SK-N-SH treated with all-trans-retinoic acid at 6 μM for 48 hours (cell line): ENCODE results near the gene MATR3.

Experiments
- ATAC-seq: fragments of 200-7000 bp; cut with Tn5 transposase; 3 replicates; pipeline ENCODE4 v1.9.1; 2020; ENCODE audit warnings: mild to moderate bottlenecking, moderate library complexity
- ARNTL ChIP-seq: fragments of 450-650 bp; formaldehyde crosslinking; IDR thresholded peaks from 2 replicates; pipeline ENCODE4 v1.5.0; 2020; ENCODE audit warnings: low read depth, mild to moderate bottlenecking, moderate library complexity, borderline replicate concordance
- BACH2 ChIP-seq: fragments of 250-450 bp; sonication (Bioruptor Pico); IDR thresholded peaks from 2 replicates; pipeline ENCODE4 v1.9.0; 2021; ENCODE audit warnings: mild to moderate bottlenecking, borderline replicate concordance
- CREB5 ChIP-seq: fragments of 250-450 bp; sonication (Bioruptor Pico); IDR thresholded peaks from 2 replicates; pipeline ENCODE4 v1.5.1; 2020; ENCODE audit warnings: low read depth, mild to moderate bottlenecking, moderate library complexity
- CSDC2 ChIP-seq: fragments of 250-450 bp; sonication (Bioruptor Pico); IDR thresholded peaks from 2 replicates; pipeline ENCODE4 v1.5.0; 2020; ENCODE audit warnings: mild to moderate bottlenecking, moderate library complexity
- ESRRG ChIP-seq: fragments of 250-450 bp; sonication (Bioruptor Pico); IDR thresholded peaks from 2 replicates; pipeline ENCODE4 v1.6.1; 2021; ENCODE audit warnings: mild to moderate bottlenecking
- GLIS3 ChIP-seq: fragments of 250-450 bp; sonication (Bioruptor Pico); IDR thresholded peaks from 2 replicates; pipeline ENCODE4 v1.5.0; 2020; ENCODE audit warnings: mild to moderate bottlenecking, moderate library complexity
- ISL1 ChIP-seq: fragments of 250-450 bp; sonication (Bioruptor Pico); IDR thresholded peaks from 2 replicates; pipeline ENCODE4 v2.1.2; 2022; ENCODE audit warnings: mild to moderate bottlenecking, moderate library complexity
- PATZ1 ChIP-seq: fragments of 250-450 bp; sonication (Bioruptor Pico); IDR thresholded peaks from 2 replicates; pipeline ENCODE4 v1.8.0; 2020; ENCODE audit warnings: mild to moderate bottlenecking, moderate library complexity, borderline replicate concordance
- POU6F1 ChIP-seq: fragments of 250-450 bp; sonication (Bioruptor Pico); IDR thresholded peaks from 2 replicates; pipeline ENCODE4 v1.8.0; 2021; ENCODE audit warnings: low read depth, mild to moderate bottlenecking, moderate library complexity, borderline replicate concordance
- PPARA ChIP-seq: fragments of 250-450 bp; sonication (Bioruptor Pico); IDR thresholded peaks from 2 replicates; pipeline ENCODE4 v1.5.0; 2020; ENCODE audit warnings: mild to moderate bottlenecking, borderline replicate concordance
- SNAI2 ChIP-seq: fragments of 250-450 bp; sonication (Bioruptor Pico); IDR thresholded peaks from 2 replicates; pipeline ENCODE4 v1.5.0; 2020; ENCODE audit warnings: mild to moderate bottlenecking, moderate library complexity
- TCF4 ChIP-seq: fragments of 250-450 bp; sonication (Bioruptor Pico); IDR thresholded peaks from 2 replicates; pipeline ENCODE4 v1.8.0; 2021; ENCODE audit warnings: mild to moderate bottlenecking, moderate library complexity, borderline replicate concordance
- TOX ChIP-seq: fragments of 250-450 bp; sonication (Bioruptor Pico); IDR thresholded peaks from 2 replicates; pipeline ENCODE4 v1.8.0; 2021; ENCODE audit warnings: mild to moderate bottlenecking, moderate library complexity, borderline replicate concordance
- TSHZ2 ChIP-seq: fragments of 250-450 bp; sonication (Bioruptor Pico); IDR thresholded peaks from 2 replicates; pipeline ENCODE4 v1.5.0; 2020; ENCODE audit warnings: mild to moderate bottlenecking, moderate library complexity
- ZC3H10 ChIP-seq: fragments of 250-450 bp; sonication (Bioruptor Pico); IDR thresholded peaks from 2 replicates; pipeline ENCODE4 v1.5.1; 2021; ENCODE audit warnings: mild to moderate bottlenecking, moderate library complexity
- ZFP3 ChIP-seq: fragments of 250-450 bp; sonication (Bioruptor Pico); IDR thresholded peaks from 2 replicates; pipeline ENCODE4 v1.5.0; 2020; ENCODE audit warnings: mild to moderate bottlenecking, moderate library complexity
- ZFP30 ChIP-seq: fragments of 450-650 bp; formaldehyde crosslinking; IDR thresholded peaks from 2 replicates; pipeline ENCODE4 v1.5.0; 2022; ENCODE audit warnings: mild to moderate bottlenecking, moderate library complexity
- ZNF565 ChIP-seq: fragments of 450-650 bp; formaldehyde crosslinking; conservative IDR thresholded peaks from 2 replicates; pipeline ENCODE4 v1.5.0; 2020; ENCODE audit warnings: low read depth, mild to moderate bottlenecking, moderate library complexity
- ZNF70 ChIP-seq: fragments of 450-650 bp; formaldehyde crosslinking; IDR thresholded peaks from 2 replicates; pipeline ENCODE4 v1.5.0; 2020; ENCODE audit warnings: mild to moderate bottlenecking, moderate library complexity
- ZNF8 ChIP-seq: fragments of 450-650 bp; formaldehyde crosslinking; IDR thresholded peaks from 2 replicates; pipeline ENCODE4 v1.5.0; 2020; ENCODE audit warnings: mild to moderate bottlenecking, moderate library complexity

The MATR3 gene

DNA sequence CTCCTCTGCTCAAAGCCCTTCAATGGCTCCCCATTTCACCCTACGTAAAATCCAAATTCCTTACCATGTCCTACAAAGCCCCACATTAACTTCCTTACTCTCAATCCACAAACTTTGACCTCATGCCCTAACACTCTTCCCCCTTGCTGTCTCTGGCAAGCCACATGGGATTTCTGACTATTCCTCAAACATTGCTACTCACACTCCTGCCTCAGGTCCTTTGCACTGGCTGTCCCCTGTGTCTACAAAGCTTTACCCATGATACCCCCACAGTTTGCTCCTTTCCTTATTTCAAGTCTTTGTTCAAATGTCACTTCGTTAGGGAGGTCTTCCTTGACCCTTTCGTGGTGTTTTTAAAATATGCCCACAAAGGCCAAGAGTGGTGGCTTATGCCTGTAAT lies 40.4 kb upstream of the MATR3 start:
- no peak for TF ChIP-seq ZFP30 (CRISPR knock-in tag)
- no peak for TF ChIP-seq ZNF8
- TF ChIP-seq CREB5 (CRISPR knock-in tag): no peak
- no peak for TF ChIP-seq SNAI2 (CRISPR knock-in tag)
- TF ChIP-seq POU6F1: no peak
- no peak for TF ChIP-seq ZC3H10 (CRISPR knock-in tag)
- no peak for TF ChIP-seq CSDC2 (CRISPR knock-in tag)
- no peak for TF ChIP-seq PATZ1 (CRISPR knock-in tag)
- TF ChIP-seq TCF4 (CRISPR knock-in tag): no peak
- no peak for TF ChIP-seq BACH2 (CRISPR knock-in tag)
- TF ChIP-seq ARNTL (CRISPR knock-in tag): no peak
- TF ChIP-seq TSHZ2: no peak
- no peak for TF ChIP-seq ZNF565
- TF ChIP-seq PPARA: no peak
- TF ChIP-seq ISL1: no peak
- no peak for TF ChIP-seq TOX (CRISPR knock-in tag)
- no peak for TF ChIP-seq ZNF70 (CRISPR knock-in tag)
- no peak for TF ChIP-seq ESRRG (CRISPR knock-in tag)
- no peak for TF ChIP-seq GLIS3
- TF ChIP-seq ZFP3: no peak
- ATAC-seq: no peak

DNA sequence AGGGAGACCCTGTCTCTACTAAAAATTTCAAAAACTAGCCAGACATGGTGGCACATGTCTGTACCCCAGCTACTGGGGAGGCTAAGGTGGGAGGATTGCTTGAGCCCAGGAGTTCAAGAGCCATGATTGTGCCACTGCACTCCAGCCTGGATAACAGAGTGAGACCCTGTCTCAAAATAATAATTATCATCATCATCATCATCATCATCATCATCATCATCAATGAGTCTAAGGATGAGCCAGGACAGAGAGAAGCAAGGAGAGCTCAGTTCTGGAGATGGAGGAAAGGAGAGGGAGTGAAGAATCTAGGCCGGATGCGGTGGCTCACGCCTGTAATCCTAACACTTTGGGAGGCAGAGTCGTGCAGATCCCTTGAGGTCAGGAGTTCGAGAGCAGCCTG lies 36.7 kb upstream of the MATR3 start:
- ATAC-seq: no peak
- TF ChIP-seq ZNF70 (CRISPR knock-in tag): no peak
- no peak for TF ChIP-seq ZNF565

GRCh38 chr5:139262059-139262741 lies 31.3 kb upstream of the MATR3 start:
- ATAC-seq: no peak

More at GRCh38 chr5:139262059-139262741, 31.3 kb upstream of the MATR3 start:
- no peak for TF ChIP-seq TSHZ2
- no peak for TF ChIP-seq ZFP3
- TF ChIP-seq TCF4 (CRISPR knock-in tag): 0 out of 2 replicates have a peak, but pooled peaks have one; percentile 13
